Measurements from ENCODE around the gene RFTN2. TPM values are rescaled to one million over a fixed set of nuclear protein-coding genes. Genes with fewer than 3 reads are reported as not detected.

The RFTN2 gene, protein sequence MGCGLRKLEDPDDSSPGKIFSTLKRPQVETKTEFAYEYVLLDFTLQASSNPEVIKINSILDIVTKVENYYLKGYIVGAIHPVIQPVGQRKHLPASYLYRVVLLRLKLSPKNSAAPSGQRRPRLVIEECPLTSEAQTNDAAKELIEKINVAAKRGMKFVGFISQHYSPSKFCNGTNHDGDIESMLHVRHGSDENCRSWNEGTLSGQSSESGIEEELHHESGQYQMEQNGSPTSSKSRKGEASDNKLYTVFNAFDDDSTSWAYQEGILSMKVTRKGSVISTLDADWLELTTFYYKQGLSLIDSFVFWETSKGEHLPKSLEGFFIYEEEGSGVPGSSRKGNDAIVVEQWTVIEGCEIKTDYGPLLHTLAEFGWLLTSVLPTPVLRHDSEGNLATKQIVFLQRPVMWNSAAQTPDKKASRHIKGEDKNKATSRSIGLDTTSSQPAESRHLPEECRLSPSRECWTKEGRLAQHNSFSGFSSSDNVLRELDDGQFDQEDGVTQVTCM
- 7.8 and 14.2 TPM in 2 replicates for total RNA-seq

DNA sequence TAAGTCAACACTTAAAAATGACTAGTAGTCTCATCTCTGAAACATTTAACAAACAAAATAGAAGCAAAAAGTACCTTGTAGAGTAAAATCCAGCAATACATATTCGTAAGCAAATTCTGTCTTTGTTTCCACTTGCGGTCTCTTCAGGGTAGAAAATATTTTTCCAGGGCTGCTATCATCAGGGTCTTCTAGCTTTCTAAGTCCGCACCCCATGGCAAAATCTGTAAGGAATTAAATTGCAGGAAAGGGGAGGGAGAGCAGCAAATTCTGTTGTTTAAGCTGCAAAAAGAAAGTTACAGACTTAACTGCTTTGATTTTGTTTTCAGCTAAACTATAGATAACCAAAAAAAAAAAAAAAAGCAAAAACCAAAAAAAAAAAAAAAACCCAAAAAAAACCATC lies at the start of gene RFTN2:
Gene RFTN2, minus strand, starts transcription at position 342 of the 400 bp plus-strand sequence. Its CDS starts 129 bp downstream, at position 213.

DNA sequence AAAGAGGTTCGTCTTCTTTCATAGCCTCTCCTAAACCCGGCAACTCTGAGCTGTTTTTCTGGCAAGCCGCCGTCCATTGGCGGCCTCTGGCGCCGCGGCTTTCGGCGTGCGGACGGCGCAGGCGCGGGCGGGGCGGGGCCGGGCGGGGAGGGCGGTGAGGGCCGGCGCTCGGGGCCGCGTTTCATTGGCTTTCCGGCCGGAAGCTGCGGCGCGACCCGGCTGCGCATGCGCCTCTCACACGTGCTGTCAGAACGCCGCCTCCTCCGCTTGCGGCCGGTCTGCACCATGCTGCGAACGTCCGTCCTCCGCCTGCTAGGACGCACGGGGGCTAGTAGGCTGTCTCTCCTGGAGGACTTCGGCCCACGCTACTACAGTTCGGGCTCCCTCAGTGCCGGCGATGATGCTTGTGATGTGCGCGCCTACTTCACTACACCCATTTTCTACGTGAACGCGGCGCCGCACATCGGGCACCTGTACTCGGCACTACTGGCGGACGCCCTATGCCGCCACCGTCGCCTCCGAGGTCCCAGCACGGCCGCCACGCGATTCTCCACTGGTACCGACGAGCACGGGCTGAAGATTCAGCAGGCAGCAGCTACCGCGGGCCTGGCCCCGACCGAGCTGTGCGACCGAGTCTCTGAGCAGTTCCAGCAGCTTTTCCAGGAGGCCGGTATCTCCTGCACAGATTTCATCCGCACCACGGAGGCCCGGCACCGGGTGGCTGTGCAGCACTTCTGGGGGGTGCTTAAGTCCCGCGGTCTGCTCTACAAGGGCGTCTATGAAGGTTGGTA lies 29.9 kb upstream of the RFTN2 start, which contains the start of gene MARS2:
Gene MARS2, plus strand, starts transcription at position 249 of the 791 bp plus-strand sequence. Its CDS starts 37 bp downstream, at position 286.

Other genes starting within 250 kb of the RFTN2 start
- gene SF3B1, start 240.6 kb downstream of the RFTN2 start, total RNA-seq: 121 and 233 TPM in 2 replicates
- 18.3 and 27.3 TPM in 2 replicates for gene COQ10B, start 222.0 kb downstream of the RFTN2 start, total RNA-seq
- 126 and 196 TPM in 2 replicates for gene HSPD1, start 175.7 kb downstream of the RFTN2 start, total RNA-seq
- gene HSPE1, start 175.2 kb downstream of the RFTN2 start, total RNA-seq: 71.2 and 79.2 TPM in 2 replicates
- gene MOB4, start 159.5 kb downstream of the RFTN2 start, total RNA-seq: 19.3 and 34.2 TPM in 2 replicates
- 2.9 and 9.2 TPM in 2 replicates for gene MARS2, start 29.8 kb upstream of the RFTN2 start, total RNA-seq
- gene BOLL, start 109.7 kb upstream of the RFTN2 start, total RNA-seq: not detected in 2 replicates
- gene PLCL1, start 129.0 kb upstream of the RFTN2 start, total RNA-seq: 2.0 and 2.1 TPM in 2 replicates

Measured in bladder microvascular endothelial cell (primary cell).